HCT116 (cell line): Measurements from ENCODE around the gene MBP. TPM values are rescaled to one million over a fixed set of nuclear protein-coding genes. Genes with fewer than 3 reads are reported as not detected.

Experiments
- ATAC-seq: fragments of 200-7000 bp; cut with Tn5 transposase; 2 replicates; pipeline ENCODE4 v1.9.1; 2020; ENCODE audit warnings: mild to moderate bottlenecking, moderate library complexity
- BruUV-seq: library from RNA; stranded (reverse); fragments of 400-500 nt; replicated peaks from 2 replicates; lab custom pipeline; 2021; lab: Mats Ljungman, UMichigan
- CTCF ChIA-PET: fragments of 300-600 bp; sonication (Branson Sonifier 250); formaldehyde crosslinking; loops from one replicate; lab custom pipeline; 2021; ENCODE audit warnings: antibody characterized with exemption; lab: Charles Lee
- POLR2A ChIA-PET: fragments of 300-600, 350-600 bp; sonication (Branson Sonifier 250); formaldehyde crosslinking; loops from one replicate; lab custom pipeline; 2021; ENCODE audit warnings: antibody characterized with exemption; lab: Charles Lee
- RAD21 ChIA-PET, 2 experiments: fragments of 300-600 bp; sonication (Branson Sonifier 250); formaldehyde crosslinking; loops; one replicate each; lab custom pipeline; 2023; ENCODE audit warnings: low total read pairs in 2 of 2; ENCODE audit not compliant: uncharacterized antibody in 2 of 2, unreplicated experiment in 2 of 2, low non-redundant PET in 1 of 2; lab: Charles Lee
- DNase-seq: peaks from one replicate; pipeline ENCODE4 v3.0.0-alpha.2; 2010; ENCODE audit warnings: low read depth, low spot score
- H2AFZ ChIP-seq: fragments of 200-600 bp; shearing (Covaris generic), sonication (generic); 2 replicates; pipeline ENCODE4 v1.6.1; 2017; ENCODE audit warnings: low read depth, mixed run types, mixed read lengths, antibody characterized with exemption, low read length; ENCODE audit not compliant: poor library complexity, severe bottlenecking
- H3K27ac ChIP-seq: 2 replicates; pipeline ENCODE4 v1.5.1; 2012; ENCODE audit warnings: low read depth, low read length
- H3K27me3 ChIP-seq: fragments of 200-600 bp; sonication (generic); 2 replicates; pipeline ENCODE4 v1.6.1; 2016; ENCODE audit warnings: mixed run types, low read length, mixed read lengths; ENCODE audit not compliant: insufficient read depth
- H3K36me3 ChIP-seq, 2 experiments: fragments of 200-500 bp in 1 of 2; fragments of 200-600 bp in 1 of 2; sonication (Bioruptor generic) in 1 of 2; sonication (generic) in 1 of 2; 2 replicates each; pipeline versions ENCODE4 v1.5.1 to v1.6.1; 2014 to 2016; ENCODE audit warnings: low read length in 2 of 2, inconsistent platforms in 1 of 2, mixed read lengths in 1 of 2, mixed run types in 1 of 2; ENCODE audit not compliant: insufficient read depth in 2 of 2, control insufficient read depth in 1 of 2
- H3K4me1 ChIP-seq, 2 experiments: fragments of 200-600 bp in 1 of 2; sonication (generic) in 1 of 2; 2 replicates each; pipeline versions ENCODE4 v1.5.1 to v1.6.1; 2012 to 2017; ENCODE audit warnings: low read length in 2 of 2, inconsistent platforms in 1 of 2, mild to moderate bottlenecking in 1 of 2, mixed read lengths in 1 of 2, mixed run types in 1 of 2, moderate library complexity in 1 of 2; ENCODE audit not compliant: insufficient read depth in 2 of 2, control insufficient read depth in 1 of 2
- H3K4me2 ChIP-seq: fragments of 200-600 bp; sonication (generic); 2 replicates; pipeline ENCODE4 v1.6.1; 2017; ENCODE audit warnings: mixed run types, low read length, mixed read lengths
- H3K4me3 ChIP-seq, 2 experiments: fragments of 200-600 bp in 1 of 2; sonication (generic) in 1 of 2; replicated peaks in 1 of 2; 2 replicates each; pipeline ENCODE4 v1.5.1; 2011 to 2016; ENCODE audit warnings: low read length in 2 of 2, control low read depth in 1 of 2, low read depth in 1 of 2, mild to moderate bottlenecking in 1 of 2, mixed read lengths in 1 of 2, mixed run types in 1 of 2
- H3K79me2 ChIP-seq: fragments of 200-600 bp; sonication (generic); 2 replicates; pipeline ENCODE4 v1.6.1; 2017; ENCODE audit warnings: mild to moderate bottlenecking, mixed run types, low read length, moderate library complexity, mixed read lengths; ENCODE audit not compliant: insufficient read depth
- H3K9ac ChIP-seq: fragments of 200-600 bp; sonication (generic); 2 replicates; pipeline ENCODE4 v1.6.1; 2016; ENCODE audit warnings: low read length, mixed read lengths
- H3K9me2 ChIP-seq: fragments of 200-600 bp; sonication (generic), shearing (Covaris generic); 2 replicates; pipeline ENCODE4 v1.6.1; 2017; ENCODE audit warnings: mixed run types, mild to moderate bottlenecking, moderate library complexity; ENCODE audit not compliant: insufficient read depth
- H3K9me3 ChIP-seq, 2 experiments: fragments of 200-500 bp in 1 of 2; fragments of 200-600 bp in 1 of 2; sonication (Bioruptor generic) in 1 of 2; sonication (generic) in 1 of 2; 2 replicates each; pipeline ENCODE4 v1.6.1; 2014 to 2017; ENCODE audit warnings: low read length in 2 of 2, mixed read lengths in 2 of 2, inconsistent platforms in 1 of 2, low read depth in 1 of 2, mild to moderate bottlenecking in 1 of 2, mixed run types in 1 of 2, moderate library complexity in 1 of 2; ENCODE audit not compliant: control insufficient read depth in 1 of 2, insufficient read depth in 1 of 2
- H4K20me1 ChIP-seq: fragments of 200-600 bp; sonication (generic), shearing (Covaris generic); 2 replicates; pipeline ENCODE4 v1.6.1; 2017; ENCODE audit warnings: mixed run types, mild to moderate bottlenecking, moderate library complexity; ENCODE audit not compliant: insufficient read depth
- CBX3 ChIP-seq: IDR thresholded peaks from 2 replicates; pipeline ENCODE4 v1.6.1; 2012; ENCODE audit warnings: low read depth
- CEBPB ChIP-seq: IDR thresholded peaks from 2 replicates; pipeline ENCODE4 v1.6.1; 2012; ENCODE audit warnings: low read depth
- EGR1 ChIP-seq: IDR thresholded peaks from 2 replicates; pipeline ENCODE4 v1.6.1; 2012; ENCODE audit warnings: low read depth
- ELF1 ChIP-seq: IDR thresholded peaks from 2 replicates; pipeline ENCODE4 v1.6.1; 2012; ENCODE audit warnings: low read depth, borderline replicate concordance
- EZH2phosphoT487 ChIP-seq: fragments of 200-600 bp; IDR thresholded peaks from 2 replicates; pipeline ENCODE4 v1.6.1; 2018; ENCODE audit warnings: antibody characterized with exemption, borderline replicate concordance
- JUND ChIP-seq: IDR thresholded peaks from 2 replicates; pipeline ENCODE4 v1.6.1; 2012
- RAD21 ChIP-seq: IDR thresholded peaks from 2 replicates; pipeline ENCODE4 v1.6.1; 2012; ENCODE audit warnings: low read depth, mild to moderate bottlenecking
- SP1 ChIP-seq: IDR thresholded peaks from 2 replicates; pipeline ENCODE4 v1.6.1; 2012; ENCODE audit warnings: low read depth
- SRF ChIP-seq: IDR thresholded peaks from 2 replicates; pipeline ENCODE4 v1.6.1; 2012; ENCODE audit warnings: low read depth
- TCF7L2 ChIP-seq: IDR thresholded peaks from 2 replicates; pipeline ENCODE4 v1.7.0; 2011; ENCODE audit warnings: borderline replicate concordance, inconsistent platforms; ENCODE audit not compliant: insufficient read depth, insufficient read length; ENCODE audit errors: extremely low read depth
- YY1 ChIP-seq: IDR thresholded peaks from 2 replicates; pipeline ENCODE4 v1.6.1; 2011; ENCODE audit warnings: low read length, low read depth, moderate library complexity, mild to moderate bottlenecking; ENCODE audit not compliant: insufficient replicate concordance; ENCODE audit errors: extremely low read depth
- ZFX ChIP-seq: fragments of 450-650 bp; IDR thresholded peaks from 2 replicates; pipeline ENCODE4 v1.6.1; 2017
- ZNF274 ChIP-seq: fragments of 200-500 bp; sonication (Bioruptor generic); IDR thresholded peaks from 2 replicates; pipeline ENCODE4 v1.6.1; 2014; ENCODE audit warnings: mild to moderate bottlenecking, low read depth, low read length, inconsistent platforms
- intact Hi-C: fragments of 100-400 bp; cut with micrococcal nuclease; formaldehyde crosslinking; loops from 2 replicates; pipeline ENCODE4 v1.10.0; 2022
- total RNA-seq: library from RNA; stranded (reverse); gene quantifications from one replicate; pipeline ENCODE4 v1.2.1, GENCODE V29; 2021; ENCODE audit not compliant: unreplicated experiment
- TF ChIP-seq, protein P1 (sequence below), 3 experiments: fragments of 200-600 bp in 1 of 3; sonication (generic) in 1 of 3; IDR thresholded peaks in 2 of 3; conservative IDR thresholded peaks in 1 of 3; 2 replicates each; pipeline ENCODE4 v1.5.1; 2012 to 2017; ENCODE audit warnings: low read depth in 2 of 3, low read length in 2 of 3, antibody characterized with exemption in 1 of 3, borderline replicate concordance in 1 of 3, control low read depth in 1 of 3, mild to moderate bottlenecking in 1 of 3, mixed read lengths in 1 of 3, mixed run types in 1 of 3, moderate library complexity in 1 of 3; ENCODE audit not compliant: insufficient read depth in 1 of 3
- TF ChIP-seq, protein P2 (sequence below): IDR thresholded peaks from 2 replicates; pipeline ENCODE4 v1.6.1; 2012; ENCODE audit warnings: low read depth
- TF ChIP-seq, protein P3 (sequence below): IDR thresholded peaks from 2 replicates; pipeline ENCODE4 v1.6.1; 2011; ENCODE audit warnings: mild to moderate bottlenecking, low read length, moderate library complexity; ENCODE audit not compliant: insufficient replicate concordance; ENCODE audit errors: extremely low read depth

MBP gene
- total RNA-seq, 1 experiment from 2014 or later, result 34.9 TPM

DNA sequence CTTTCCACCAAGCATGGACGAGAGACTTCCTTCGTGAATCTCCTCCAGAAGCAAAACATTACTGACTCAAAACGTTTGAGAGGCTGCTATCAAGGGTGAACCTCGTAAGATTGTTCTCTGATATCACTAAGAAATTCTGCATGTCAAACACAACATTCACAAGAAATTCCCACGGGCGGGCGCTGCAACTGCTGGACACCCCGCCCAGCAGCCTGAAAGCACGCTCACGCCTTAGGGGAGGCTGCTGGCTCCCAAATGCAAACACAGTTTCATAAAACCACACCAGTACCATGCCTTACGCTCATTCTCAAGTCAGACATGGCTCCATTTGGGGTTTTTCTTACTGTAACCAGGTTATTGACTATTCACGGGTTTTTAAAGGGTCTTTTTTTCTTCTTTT lies 39.0 kb downstream of the MBP start:
- no peaks in the 10 kb centered on the region for H3K9me2 ChIP-seq
- no peaks in the 10 kb centered on the region for H4K20me1 ChIP-seq
- RAD21 ChIA-PET, result no interaction called here
- POLR2A ChIA-PET, result no interaction called here
- no peaks in the 10 kb centered on the region for H3K9me3 ChIP-seq
- CTCF ChIA-PET, result no interaction called here
- DNase-seq (no peak), ATAC-seq (no peak)
- no peak overlapping the region for H3K4me3 ChIP-seq
- peaks cover 4 to 5% of the 10 kb centered on the region in 2 experiments; a peak in 2 of 4 replicates for H3K36me3 ChIP-seq
- no peak overlapping the region for H2AFZ ChIP-seq
- no TSS peak for BruUV-seq
- H3K79me2 ChIP-seq, result peaks cover 21% of the 10 kb centered on the region; the same call in 1 of the 2 replicates
- TF ChIP-seq CBX3 (no peak), ZNF274 (no peak), TCF7L2 (no peak), ZFX (no peak), SRF (no peak), EZH2phosphoT487 (no peak), EGR1 (no peak), JUND (no peak), RAD21 (no peak), ELF1 (no peak), SP1 (no peak), YY1 (no peak), CEBPB (no peak)
- TF ChIP-seq, protein P1, sequence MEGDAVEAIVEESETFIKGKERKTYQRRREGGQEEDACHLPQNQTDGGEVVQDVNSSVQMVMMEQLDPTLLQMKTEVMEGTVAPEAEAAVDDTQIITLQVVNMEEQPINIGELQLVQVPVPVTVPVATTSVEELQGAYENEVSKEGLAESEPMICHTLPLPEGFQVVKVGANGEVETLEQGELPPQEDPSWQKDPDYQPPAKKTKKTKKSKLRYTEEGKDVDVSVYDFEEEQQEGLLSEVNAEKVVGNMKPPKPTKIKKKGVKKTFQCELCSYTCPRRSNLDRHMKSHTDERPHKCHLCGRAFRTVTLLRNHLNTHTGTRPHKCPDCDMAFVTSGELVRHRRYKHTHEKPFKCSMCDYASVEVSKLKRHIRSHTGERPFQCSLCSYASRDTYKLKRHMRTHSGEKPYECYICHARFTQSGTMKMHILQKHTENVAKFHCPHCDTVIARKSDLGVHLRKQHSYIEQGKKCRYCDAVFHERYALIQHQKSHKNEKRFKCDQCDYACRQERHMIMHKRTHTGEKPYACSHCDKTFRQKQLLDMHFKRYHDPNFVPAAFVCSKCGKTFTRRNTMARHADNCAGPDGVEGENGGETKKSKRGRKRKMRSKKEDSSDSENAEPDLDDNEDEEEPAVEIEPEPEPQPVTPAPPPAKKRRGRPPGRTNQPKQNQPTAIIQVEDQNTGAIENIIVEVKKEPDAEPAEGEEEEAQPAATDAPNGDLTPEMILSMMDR (IDR thresholded peaks at IDR 0.05 in 2 of 3, conservative IDR thresholded peaks at IDR 0.05 in 1 of 3; ENCODE audit: borderline replicate concordance in 1 of 3, insufficient read depth in 1 of 3, low read depth in 2 of 3, low read length in 2 of 3), result no peak
- TF ChIP-seq, protein P2, sequence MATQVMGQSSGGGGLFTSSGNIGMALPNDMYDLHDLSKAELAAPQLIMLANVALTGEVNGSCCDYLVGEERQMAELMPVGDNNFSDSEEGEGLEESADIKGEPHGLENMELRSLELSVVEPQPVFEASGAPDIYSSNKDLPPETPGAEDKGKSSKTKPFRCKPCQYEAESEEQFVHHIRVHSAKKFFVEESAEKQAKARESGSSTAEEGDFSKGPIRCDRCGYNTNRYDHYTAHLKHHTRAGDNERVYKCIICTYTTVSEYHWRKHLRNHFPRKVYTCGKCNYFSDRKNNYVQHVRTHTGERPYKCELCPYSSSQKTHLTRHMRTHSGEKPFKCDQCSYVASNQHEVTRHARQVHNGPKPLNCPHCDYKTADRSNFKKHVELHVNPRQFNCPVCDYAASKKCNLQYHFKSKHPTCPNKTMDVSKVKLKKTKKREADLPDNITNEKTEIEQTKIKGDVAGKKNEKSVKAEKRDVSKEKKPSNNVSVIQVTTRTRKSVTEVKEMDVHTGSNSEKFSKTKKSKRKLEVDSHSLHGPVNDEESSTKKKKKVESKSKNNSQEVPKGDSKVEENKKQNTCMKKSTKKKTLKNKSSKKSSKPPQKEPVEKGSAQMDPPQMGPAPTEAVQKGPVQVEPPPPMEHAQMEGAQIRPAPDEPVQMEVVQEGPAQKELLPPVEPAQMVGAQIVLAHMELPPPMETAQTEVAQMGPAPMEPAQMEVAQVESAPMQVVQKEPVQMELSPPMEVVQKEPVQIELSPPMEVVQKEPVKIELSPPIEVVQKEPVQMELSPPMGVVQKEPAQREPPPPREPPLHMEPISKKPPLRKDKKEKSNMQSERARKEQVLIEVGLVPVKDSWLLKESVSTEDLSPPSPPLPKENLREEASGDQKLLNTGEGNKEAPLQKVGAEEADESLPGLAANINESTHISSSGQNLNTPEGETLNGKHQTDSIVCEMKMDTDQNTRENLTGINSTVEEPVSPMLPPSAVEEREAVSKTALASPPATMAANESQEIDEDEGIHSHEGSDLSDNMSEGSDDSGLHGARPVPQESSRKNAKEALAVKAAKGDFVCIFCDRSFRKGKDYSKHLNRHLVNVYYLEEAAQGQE, result no peak
- TF ChIP-seq, protein P3, sequence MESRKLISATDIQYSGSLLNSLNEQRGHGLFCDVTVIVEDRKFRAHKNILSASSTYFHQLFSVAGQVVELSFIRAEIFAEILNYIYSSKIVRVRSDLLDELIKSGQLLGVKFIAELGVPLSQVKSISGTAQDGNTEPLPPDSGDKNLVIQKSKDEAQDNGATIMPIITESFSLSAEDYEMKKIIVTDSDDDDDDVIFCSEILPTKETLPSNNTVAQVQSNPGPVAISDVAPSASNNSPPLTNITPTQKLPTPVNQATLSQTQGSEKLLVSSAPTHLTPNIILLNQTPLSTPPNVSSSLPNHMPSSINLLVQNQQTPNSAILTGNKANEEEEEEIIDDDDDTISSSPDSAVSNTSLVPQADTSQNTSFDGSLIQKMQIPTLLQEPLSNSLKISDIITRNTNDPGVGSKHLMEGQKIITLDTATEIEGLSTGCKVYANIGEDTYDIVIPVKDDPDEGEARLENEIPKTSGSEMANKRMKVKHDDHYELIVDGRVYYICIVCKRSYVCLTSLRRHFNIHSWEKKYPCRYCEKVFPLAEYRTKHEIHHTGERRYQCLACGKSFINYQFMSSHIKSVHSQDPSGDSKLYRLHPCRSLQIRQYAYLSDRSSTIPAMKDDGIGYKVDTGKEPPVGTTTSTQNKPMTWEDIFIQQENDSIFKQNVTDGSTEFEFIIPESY, result no peak
- TF ChIP-seq, all 23 proteins: peak for 0
- Histone ChIP-seq H3K4me2 (no peak overlapping the region), H3K27ac (no peak overlapping the region), H3K9ac (no peak overlapping the region), H3K27me3 (no peaks in the 10 kb centered on the region), H3K4me1 (peaks cover 25% of the 10 kb centered on the region in 2 experiments)
- intact Hi-C loops, result no loop called here
